GM23338 (cell line): ENCODE results near the gene DPT.

Experiments
- CREB1 ChIP-seq: fragments of 250-450 bp; sonication (Bioruptor Pico); IDR thresholded peaks from 2 replicates; pipeline ENCODE4 v1.5.0; 2020; ENCODE audit warnings: low read depth, mild to moderate bottlenecking, moderate library complexity
- EZH2 ChIP-seq: fragments of 200-600 bp; sonication (generic); IDR thresholded peaks from one replicate; pipeline ENCODE4 v1.8.0; 2017; ENCODE audit warnings: antibody characterized with exemption, mild to moderate bottlenecking, low read depth; ENCODE audit not compliant: unreplicated experiment
- EZH2phosphoT487 ChIP-seq: fragments of 200-600 bp; sonication (generic); IDR thresholded peaks from one replicate; pipeline ENCODE4 v1.8.1; 2018; ENCODE audit warnings: antibody characterized with exemption; ENCODE audit not compliant: unreplicated experiment
- JUNB ChIP-seq: IDR thresholded peaks from one replicate; pipeline ENCODE4 v1.6.1; 2016; ENCODE audit warnings: antibody characterized with exemption; ENCODE audit not compliant: unreplicated experiment
- NANOG ChIP-seq: IDR thresholded peaks from 2 replicates; pipeline ENCODE4 v1.6.1; 2016; ENCODE audit warnings: antibody characterized with exemption, borderline replicate concordance
- POLR2AphosphoS5 ChIP-seq: IDR thresholded peaks from 2 replicates; pipeline ENCODE4 v1.6.1; 2016; ENCODE audit warnings: antibody characterized with exemption, low read depth
- STAT1 ChIP-seq: IDR thresholded peaks from one replicate; pipeline ENCODE4 v1.6.1; 2016; ENCODE audit warnings: antibody characterized with exemption; ENCODE audit not compliant: unreplicated experiment
- ZNF114 ChIP-seq: fragments of 250-450 bp; sonication (Bioruptor Pico); IDR thresholded peaks from 2 replicates; pipeline ENCODE4 v1.5.0; 2020; ENCODE audit warnings: mild to moderate bottlenecking, moderate library complexity
- ZNF331 ChIP-seq: fragments of 250-450 bp; sonication (Bioruptor Pico); IDR thresholded peaks from 2 replicates; pipeline ENCODE4 v1.5.0; 2020; ENCODE audit warnings: low read depth, mild to moderate bottlenecking, moderate library complexity
- TF ChIP-seq, protein P1 (sequence below), 2 experiments: fragments of 200-600 bp in 1 of 2; sonication (generic) in 1 of 2; conservative IDR thresholded peaks; 2 replicates each; pipeline versions ENCODE4 v1.5.1 to v1.6.1; 2016 to 2017; ENCODE audit warnings: antibody characterized with exemption in 2 of 2, low read depth in 2 of 2, mild to moderate bottlenecking in 2 of 2, moderate library complexity in 1 of 2
- TF ChIP-seq, protein P2 (sequence below): IDR thresholded peaks from one replicate; pipeline ENCODE4 v1.6.1; 2018; ENCODE audit warnings: antibody characterized with exemption; ENCODE audit not compliant: unreplicated experiment
- TF ChIP-seq, protein P3 (sequence below): IDR thresholded peaks from 2 replicates; pipeline ENCODE4 v1.6.1; 2016; ENCODE audit warnings: antibody characterized with exemption

DNA sequence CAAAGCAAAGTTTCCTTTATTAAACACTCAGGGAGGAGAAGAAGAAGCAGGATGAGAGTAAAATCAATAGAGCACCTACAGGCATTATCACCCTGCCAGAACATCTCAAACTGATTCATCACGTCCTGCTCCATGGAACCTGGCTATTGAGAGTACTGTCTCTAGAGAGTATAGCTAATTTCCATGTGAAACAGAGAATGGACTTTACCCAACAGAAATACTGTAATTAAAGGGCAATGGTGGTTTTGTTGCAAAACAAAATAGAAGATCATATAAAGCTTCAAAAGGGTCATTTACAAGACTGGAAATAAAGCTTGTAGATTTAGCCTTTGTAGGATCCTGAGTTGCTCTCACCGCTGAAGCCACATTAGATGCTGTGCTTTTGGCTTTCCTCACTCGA lies 83.3 kb downstream of the DPT start:
- TF ChIP-seq, protein P1, sequence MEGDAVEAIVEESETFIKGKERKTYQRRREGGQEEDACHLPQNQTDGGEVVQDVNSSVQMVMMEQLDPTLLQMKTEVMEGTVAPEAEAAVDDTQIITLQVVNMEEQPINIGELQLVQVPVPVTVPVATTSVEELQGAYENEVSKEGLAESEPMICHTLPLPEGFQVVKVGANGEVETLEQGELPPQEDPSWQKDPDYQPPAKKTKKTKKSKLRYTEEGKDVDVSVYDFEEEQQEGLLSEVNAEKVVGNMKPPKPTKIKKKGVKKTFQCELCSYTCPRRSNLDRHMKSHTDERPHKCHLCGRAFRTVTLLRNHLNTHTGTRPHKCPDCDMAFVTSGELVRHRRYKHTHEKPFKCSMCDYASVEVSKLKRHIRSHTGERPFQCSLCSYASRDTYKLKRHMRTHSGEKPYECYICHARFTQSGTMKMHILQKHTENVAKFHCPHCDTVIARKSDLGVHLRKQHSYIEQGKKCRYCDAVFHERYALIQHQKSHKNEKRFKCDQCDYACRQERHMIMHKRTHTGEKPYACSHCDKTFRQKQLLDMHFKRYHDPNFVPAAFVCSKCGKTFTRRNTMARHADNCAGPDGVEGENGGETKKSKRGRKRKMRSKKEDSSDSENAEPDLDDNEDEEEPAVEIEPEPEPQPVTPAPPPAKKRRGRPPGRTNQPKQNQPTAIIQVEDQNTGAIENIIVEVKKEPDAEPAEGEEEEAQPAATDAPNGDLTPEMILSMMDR (conservative IDR thresholded peaks at IDR 0.05; ENCODE audit: low read depth in 2 of 2) = no peak
- TF ChIP-seq EZH2phosphoT487 (no peak), CREB1 (no peak), POLR2AphosphoS5 (no peak), NANOG (no peak), EZH2 (no peak), JUNB (no peak), STAT1 (no peak), ZNF331 (CRISPR knock-in tag) (no peak), ZNF114 (CRISPR knock-in tag) (no peak)
- TF ChIP-seq, protein P2, sequence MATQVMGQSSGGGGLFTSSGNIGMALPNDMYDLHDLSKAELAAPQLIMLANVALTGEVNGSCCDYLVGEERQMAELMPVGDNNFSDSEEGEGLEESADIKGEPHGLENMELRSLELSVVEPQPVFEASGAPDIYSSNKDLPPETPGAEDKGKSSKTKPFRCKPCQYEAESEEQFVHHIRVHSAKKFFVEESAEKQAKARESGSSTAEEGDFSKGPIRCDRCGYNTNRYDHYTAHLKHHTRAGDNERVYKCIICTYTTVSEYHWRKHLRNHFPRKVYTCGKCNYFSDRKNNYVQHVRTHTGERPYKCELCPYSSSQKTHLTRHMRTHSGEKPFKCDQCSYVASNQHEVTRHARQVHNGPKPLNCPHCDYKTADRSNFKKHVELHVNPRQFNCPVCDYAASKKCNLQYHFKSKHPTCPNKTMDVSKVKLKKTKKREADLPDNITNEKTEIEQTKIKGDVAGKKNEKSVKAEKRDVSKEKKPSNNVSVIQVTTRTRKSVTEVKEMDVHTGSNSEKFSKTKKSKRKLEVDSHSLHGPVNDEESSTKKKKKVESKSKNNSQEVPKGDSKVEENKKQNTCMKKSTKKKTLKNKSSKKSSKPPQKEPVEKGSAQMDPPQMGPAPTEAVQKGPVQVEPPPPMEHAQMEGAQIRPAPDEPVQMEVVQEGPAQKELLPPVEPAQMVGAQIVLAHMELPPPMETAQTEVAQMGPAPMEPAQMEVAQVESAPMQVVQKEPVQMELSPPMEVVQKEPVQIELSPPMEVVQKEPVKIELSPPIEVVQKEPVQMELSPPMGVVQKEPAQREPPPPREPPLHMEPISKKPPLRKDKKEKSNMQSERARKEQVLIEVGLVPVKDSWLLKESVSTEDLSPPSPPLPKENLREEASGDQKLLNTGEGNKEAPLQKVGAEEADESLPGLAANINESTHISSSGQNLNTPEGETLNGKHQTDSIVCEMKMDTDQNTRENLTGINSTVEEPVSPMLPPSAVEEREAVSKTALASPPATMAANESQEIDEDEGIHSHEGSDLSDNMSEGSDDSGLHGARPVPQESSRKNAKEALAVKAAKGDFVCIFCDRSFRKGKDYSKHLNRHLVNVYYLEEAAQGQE = no peak
- TF ChIP-seq, protein P3, sequence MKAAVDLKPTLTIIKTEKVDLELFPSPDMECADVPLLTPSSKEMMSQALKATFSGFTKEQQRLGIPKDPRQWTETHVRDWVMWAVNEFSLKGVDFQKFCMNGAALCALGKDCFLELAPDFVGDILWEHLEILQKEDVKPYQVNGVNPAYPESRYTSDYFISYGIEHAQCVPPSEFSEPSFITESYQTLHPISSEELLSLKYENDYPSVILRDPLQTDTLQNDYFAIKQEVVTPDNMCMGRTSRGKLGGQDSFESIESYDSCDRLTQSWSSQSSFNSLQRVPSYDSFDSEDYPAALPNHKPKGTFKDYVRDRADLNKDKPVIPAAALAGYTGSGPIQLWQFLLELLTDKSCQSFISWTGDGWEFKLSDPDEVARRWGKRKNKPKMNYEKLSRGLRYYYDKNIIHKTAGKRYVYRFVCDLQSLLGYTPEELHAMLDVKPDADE = no peak
